Smooth muscle cell (in vitro differentiated cells): ENCODE data around the gene HACD1. TPM values are rescaled to one million over a fixed set of nuclear protein-coding genes. Genes with fewer than 3 reads are reported as not detected.
"Not testable (repeated sequence)": the region's sequence is repeated elsewhere in the genome, so short reads cannot be mapped to it uniquely, and the experiment has no call there.

Experiments used
- DNase-seq: peaks from one replicate; lab custom pipeline; 2025; ENCODE audit not compliant: unreplicated experiment; lab: John Stamatoyannopoulos, UW
- H2AFZ ChIP-seq: fragments of 200-600 bp; sonication (generic); 2 replicates; pipeline ENCODE4 v1.6.0; 2016; ENCODE audit warnings: antibody characterized with exemption, low read depth, mild to moderate bottlenecking
- H3F3A ChIP-seq: fragments of 200-600 bp; sonication (generic); 2 replicates; pipeline ENCODE4 v1.6.0; 2017; ENCODE audit warnings: antibody characterized with exemption, low read depth
- H3K27ac ChIP-seq: fragments of 200-600 bp; sonication (generic); 2 replicates; pipeline ENCODE4 v1.5.1; 2016; ENCODE audit warnings: low read depth, mild to moderate bottlenecking
- H3K27me3 ChIP-seq: fragments of 200-600 bp; sonication (generic); 2 replicates; pipeline ENCODE4 v1.6.1; 2016; ENCODE audit warnings: low read depth, mild to moderate bottlenecking
- H3K36me3 ChIP-seq: fragments of 200-600 bp; sonication (generic); 2 replicates; pipeline ENCODE4 v1.5.1; 2016; ENCODE audit warnings: low read depth
- H3K4me1 ChIP-seq: fragments of 200-600 bp; sonication (generic); 2 replicates; pipeline ENCODE4 v1.5.1; 2016; ENCODE audit warnings: low read depth
- H3K4me2 ChIP-seq: fragments of 200-600 bp; sonication (generic); 2 replicates; pipeline ENCODE4 v1.6.0; 2016; ENCODE audit warnings: mild to moderate bottlenecking
- H3K4me3 ChIP-seq: fragments of 200-600 bp; sonication (generic); 2 replicates; pipeline ENCODE4 v1.5.1; 2016; ENCODE audit warnings: mild to moderate bottlenecking
- H3K79me2 ChIP-seq: fragments of 200-600 bp; sonication (generic); 2 replicates; pipeline ENCODE4 v1.6.0; 2016; ENCODE audit warnings: low read depth, mild to moderate bottlenecking
- H3K9ac ChIP-seq: fragments of 200-600 bp; sonication (generic); 2 replicates; pipeline ENCODE4 v1.6.0; 2016; ENCODE audit warnings: low read depth
- H3K9me3 ChIP-seq: fragments of 200-600 bp; sonication (generic); replicated peaks from 2 replicates; pipeline ENCODE4 v1.5.1; 2016; ENCODE audit warnings: low read depth
- H4K20me1 ChIP-seq: fragments of 200-600 bp; sonication (generic); 2 replicates; pipeline ENCODE4 v1.6.0; 2016; ENCODE audit warnings: low read depth
- WGBS: methylation state at CpG from one replicate; pipeline ENCODE4 v1.1.7; 2016; ENCODE audit warnings: low lambda C conversion rate; 5-methylcytosine and 5-hydroxymethylcytosine counted together
- polyA plus RNA-seq: library from polyadenylated mRNA; unstranded; fragments of >200 nt; fragmentation: Nextera tagmentation; extraction: Ambion mirVana; gene quantifications from 2 replicates; pipeline ENCODE4 v1.2.1, GENCODE V29; 2016
- total RNA-seq: library from RNA; depleted of rRNA; stranded (reverse); fragments of >200 nt; gene quantifications from 2 replicates; pipeline ENCODE4 v1.2.3, GENCODE V29; 2014
- TF ChIP-seq, protein P1 (sequence below): fragments of 200-600 bp; sonication (generic); IDR thresholded peaks from 2 replicates; pipeline ENCODE4 v1.5.1; 2017; ENCODE audit warnings: borderline replicate concordance, mild to moderate bottlenecking, antibody characterized with exemption; ENCODE audit not compliant: insufficient read depth, poor library complexity, severe bottlenecking

HACD1 gene
- total and polyA plus RNA-seq, 2 experiments from 2014 or later: 26.4 to 54.5 TPM

DNA sequence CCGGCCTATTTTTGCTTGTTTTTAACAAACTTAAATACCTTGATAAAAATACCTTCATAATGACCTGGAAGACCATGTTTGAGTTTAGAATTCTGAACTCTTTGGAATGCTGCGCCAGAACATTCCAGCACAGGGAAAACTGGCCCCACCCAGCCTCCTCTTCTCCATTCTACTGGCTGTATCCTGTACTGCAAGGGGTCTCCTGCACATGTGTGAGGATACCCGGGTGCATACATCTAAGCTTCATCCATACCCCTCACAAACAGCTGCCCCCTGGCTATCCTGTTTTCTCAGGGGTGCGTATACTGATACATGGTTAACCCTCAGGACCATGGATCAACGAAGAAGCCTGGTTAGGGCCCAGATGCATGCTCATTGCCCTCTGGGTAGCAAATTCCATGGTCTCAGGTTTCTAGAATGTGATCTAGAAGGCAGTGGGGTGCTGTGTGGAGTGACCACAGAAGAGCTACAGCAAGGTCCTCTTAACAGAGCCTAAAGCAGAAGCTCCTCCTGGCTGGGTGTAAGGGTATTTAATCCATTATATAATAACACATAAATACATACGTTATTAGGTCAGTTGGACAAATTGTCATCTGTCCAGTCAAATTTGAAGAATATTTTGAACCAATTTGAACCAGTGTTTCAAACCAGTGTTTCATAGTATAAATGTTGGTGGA lies 26.1 kb downstream of the HACD1 start:
- TF ChIP-seq, protein P1, sequence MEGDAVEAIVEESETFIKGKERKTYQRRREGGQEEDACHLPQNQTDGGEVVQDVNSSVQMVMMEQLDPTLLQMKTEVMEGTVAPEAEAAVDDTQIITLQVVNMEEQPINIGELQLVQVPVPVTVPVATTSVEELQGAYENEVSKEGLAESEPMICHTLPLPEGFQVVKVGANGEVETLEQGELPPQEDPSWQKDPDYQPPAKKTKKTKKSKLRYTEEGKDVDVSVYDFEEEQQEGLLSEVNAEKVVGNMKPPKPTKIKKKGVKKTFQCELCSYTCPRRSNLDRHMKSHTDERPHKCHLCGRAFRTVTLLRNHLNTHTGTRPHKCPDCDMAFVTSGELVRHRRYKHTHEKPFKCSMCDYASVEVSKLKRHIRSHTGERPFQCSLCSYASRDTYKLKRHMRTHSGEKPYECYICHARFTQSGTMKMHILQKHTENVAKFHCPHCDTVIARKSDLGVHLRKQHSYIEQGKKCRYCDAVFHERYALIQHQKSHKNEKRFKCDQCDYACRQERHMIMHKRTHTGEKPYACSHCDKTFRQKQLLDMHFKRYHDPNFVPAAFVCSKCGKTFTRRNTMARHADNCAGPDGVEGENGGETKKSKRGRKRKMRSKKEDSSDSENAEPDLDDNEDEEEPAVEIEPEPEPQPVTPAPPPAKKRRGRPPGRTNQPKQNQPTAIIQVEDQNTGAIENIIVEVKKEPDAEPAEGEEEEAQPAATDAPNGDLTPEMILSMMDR: no peak
- no peak overlapping the region for H3K4me2 ChIP-seq
- no peaks in the 10 kb centered on the region for H3F3A ChIP-seq
- H3K36me3 ChIP-seq: peaks cover 4% of the 10 kb centered on the region
- H3K9ac ChIP-seq: no peak overlapping the region
- H4K20me1 ChIP-seq: no peaks in the 10 kb centered on the region
- no peaks in the 10 kb centered on the region for H3K79me2 ChIP-seq
- no peak overlapping the region for H3K27ac ChIP-seq
- no peaks in the 10 kb centered on the region for H3K27me3 ChIP-seq
- H3K4me3 ChIP-seq: no peak overlapping the region
- no peak overlapping the region for H2AFZ ChIP-seq
- H3K9me3 ChIP-seq: no peaks in the 10 kb centered on the region
- no peak for DNase-seq
- 95% methylated on average over 6 of the region's 6 CpGs for WGBS
- no peaks in the 10 kb centered on the region for H3K4me1 ChIP-seq

DNA sequence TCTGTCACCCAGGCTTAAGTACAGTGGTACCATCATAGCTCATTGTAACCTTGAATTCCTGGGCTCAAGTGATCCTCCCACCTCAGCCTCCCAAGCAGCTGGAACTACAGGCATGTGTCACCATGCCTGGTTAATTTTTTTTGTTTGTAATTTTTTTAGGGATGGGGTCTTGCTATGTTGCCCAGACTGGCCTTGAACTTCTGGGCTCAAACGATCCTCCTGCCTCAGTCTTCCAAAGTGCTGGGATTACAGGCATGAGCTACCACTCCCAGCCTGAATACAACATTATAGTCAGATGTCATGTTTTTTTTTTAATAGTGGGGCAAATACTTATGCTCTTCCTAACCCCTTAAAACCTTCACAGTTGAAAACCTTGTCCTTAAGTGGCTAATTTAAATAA lies 27.9 kb downstream of the HACD1 start:
- not testable (repeated sequence) for H3K36me3 ChIP-seq, H3K4me2 ChIP-seq, H3K27ac ChIP-seq, H2AFZ ChIP-seq, H3K27me3 ChIP-seq, H3K79me2 ChIP-seq, H3K9ac ChIP-seq, H4K20me1 ChIP-seq, H3K4me3 ChIP-seq, H3K9me3 ChIP-seq, H3K4me1 ChIP-seq, DNase-seq, H3F3A ChIP-seq
- 95% methylated on average over 1 of the region's 1 CpG for WGBS

DNA sequence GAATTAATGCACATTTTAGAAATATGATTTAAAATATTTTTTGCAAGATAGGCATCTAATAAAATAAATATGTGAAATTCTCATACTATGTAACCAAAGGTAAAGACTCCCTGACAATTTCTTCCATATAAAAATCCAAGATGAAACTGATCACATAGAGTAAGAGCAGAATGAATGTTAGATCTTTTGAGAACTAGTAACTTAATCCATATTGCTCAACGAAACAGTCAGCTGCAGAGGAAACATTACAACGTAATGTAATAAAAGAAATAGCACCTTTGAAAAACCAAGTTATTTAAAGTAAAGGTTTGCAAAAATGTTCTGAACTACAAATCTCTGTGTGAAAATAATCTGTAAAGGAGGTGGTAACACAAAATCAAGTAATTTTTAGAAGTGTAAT lies 28.8 kb downstream of the HACD1 start:
- H3K9me3 ChIP-seq: no peaks in the 10 kb centered on the region
- H3K4me2 ChIP-seq: no peak overlapping the region
- no peaks in the 10 kb centered on the region for H4K20me1 ChIP-seq
- H3K27ac ChIP-seq: no peak overlapping the region
- 93% methylated on average over 2 of the region's 2 CpGs for WGBS
- no peak for DNase-seq
- no peaks in the 10 kb centered on the region for H3K79me2 ChIP-seq
- no peaks in the 10 kb centered on the region for H3F3A ChIP-seq
- H3K4me3 ChIP-seq: no peak overlapping the region
- H3K36me3 ChIP-seq: no peaks in the 10 kb centered on the region
- H2AFZ ChIP-seq: no peak overlapping the region
- TF ChIP-seq, protein P1: no peak
- no peaks in the 10 kb centered on the region for H3K4me1 ChIP-seq
- no peak overlapping the region for H3K9ac ChIP-seq
- no peaks in the 10 kb centered on the region for H3K27me3 ChIP-seq

DNA sequence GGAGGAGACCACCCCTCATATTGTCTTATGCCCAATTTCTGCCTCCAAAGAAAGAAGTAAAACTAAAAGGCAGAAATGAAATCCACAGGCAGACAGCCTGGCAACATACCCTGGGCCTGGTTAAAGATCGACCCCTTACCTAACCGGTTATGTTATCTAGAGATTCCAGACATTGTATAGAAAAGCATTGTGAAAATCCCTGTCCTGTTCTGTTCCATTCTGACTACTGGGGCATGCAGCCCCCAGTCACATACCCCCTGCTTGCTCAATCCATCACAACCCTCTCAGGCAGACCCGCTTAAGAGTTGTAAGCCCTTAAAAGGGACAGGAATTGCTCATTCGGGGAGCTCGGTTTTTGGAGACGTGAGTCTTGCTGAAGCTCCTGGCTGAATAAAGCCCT lies 29.9 kb downstream of the HACD1 start:
- not testable (repeated sequence) for H3K9ac ChIP-seq, H3K4me2 ChIP-seq, H3K9me3 ChIP-seq, H4K20me1 ChIP-seq, H2AFZ ChIP-seq, DNase-seq, H3K4me3 ChIP-seq, H3F3A ChIP-seq, H3K79me2 ChIP-seq, H3K27ac ChIP-seq, H3K36me3 ChIP-seq, H3K4me1 ChIP-seq, H3K27me3 ChIP-seq
- 82% methylated on average over 6 of the region's 6 CpGs for WGBS

DNA sequence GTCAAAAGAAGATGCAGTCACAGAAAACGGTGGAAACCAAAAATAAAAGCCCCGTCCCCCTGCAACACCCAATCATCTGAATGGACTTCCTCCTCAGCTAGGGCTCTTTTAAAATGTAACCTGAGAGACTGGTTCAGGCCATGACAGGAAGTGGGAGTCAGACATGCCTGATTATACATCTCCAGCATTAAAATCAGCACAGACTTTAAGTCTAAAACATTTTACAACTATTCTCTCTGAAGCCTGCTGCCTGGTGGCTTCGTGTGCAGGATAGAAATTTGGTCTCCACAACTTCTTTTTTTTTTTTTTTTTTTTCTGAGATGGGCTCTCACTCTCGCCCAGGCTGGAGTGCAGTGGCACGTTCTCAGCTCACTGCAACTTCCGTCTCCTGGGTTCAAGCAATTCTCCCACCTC lies 30.3 kb downstream of the HACD1 start:
- Histone ChIP-seq H3K4me1 (no peaks in the 10 kb centered on the region), H3K9ac (no peak overlapping the region), H3K4me3 (no peak overlapping the region), H3K4me2 (no peak overlapping the region), H4K20me1 (no peaks in the 10 kb centered on the region), H3K27ac (no peak overlapping the region), H3K79me2 (no peaks in the 10 kb centered on the region), H3K36me3 (no peaks in the 10 kb centered on the region), H2AFZ (no peak overlapping the region), H3K27me3 (no peaks in the 10 kb centered on the region), H3K9me3 (no peaks in the 10 kb centered on the region), H3F3A (no peaks in the 10 kb centered on the region)
- DNase-seq: no peak
- TF ChIP-seq, protein P1: no peak
- WGBS: 58% methylated on average over 6 of the region's 6 CpGs
